Fibroblast of pulmonary artery (primary cell): Measurements from ENCODE around the gene GPT2.
A peak's percentile ranks its signal among the peaks of the same experiment; 100 is the strongest.

Experiments used
- DNase-seq: peaks from one replicate; pipeline ENCODE4 v3.0.0-alpha.2; 2010; ENCODE audit warnings: low read depth
- H3K4me3 ChIP-seq: replicated peaks from 2 replicates; pipeline ENCODE4 v1.5.1; 2011; ENCODE audit warnings: low read depth, mild to moderate bottlenecking, control low read depth, low read length, moderate library complexity
- CTCF ChIP-seq: IDR thresholded peaks from 2 replicates; pipeline ENCODE4 v1.5.1; 2011; ENCODE audit warnings: mild to moderate bottlenecking, control low read depth, low read length, inconsistent platforms; ENCODE audit errors: missing control alignments

Gene GPT2

DNA sequence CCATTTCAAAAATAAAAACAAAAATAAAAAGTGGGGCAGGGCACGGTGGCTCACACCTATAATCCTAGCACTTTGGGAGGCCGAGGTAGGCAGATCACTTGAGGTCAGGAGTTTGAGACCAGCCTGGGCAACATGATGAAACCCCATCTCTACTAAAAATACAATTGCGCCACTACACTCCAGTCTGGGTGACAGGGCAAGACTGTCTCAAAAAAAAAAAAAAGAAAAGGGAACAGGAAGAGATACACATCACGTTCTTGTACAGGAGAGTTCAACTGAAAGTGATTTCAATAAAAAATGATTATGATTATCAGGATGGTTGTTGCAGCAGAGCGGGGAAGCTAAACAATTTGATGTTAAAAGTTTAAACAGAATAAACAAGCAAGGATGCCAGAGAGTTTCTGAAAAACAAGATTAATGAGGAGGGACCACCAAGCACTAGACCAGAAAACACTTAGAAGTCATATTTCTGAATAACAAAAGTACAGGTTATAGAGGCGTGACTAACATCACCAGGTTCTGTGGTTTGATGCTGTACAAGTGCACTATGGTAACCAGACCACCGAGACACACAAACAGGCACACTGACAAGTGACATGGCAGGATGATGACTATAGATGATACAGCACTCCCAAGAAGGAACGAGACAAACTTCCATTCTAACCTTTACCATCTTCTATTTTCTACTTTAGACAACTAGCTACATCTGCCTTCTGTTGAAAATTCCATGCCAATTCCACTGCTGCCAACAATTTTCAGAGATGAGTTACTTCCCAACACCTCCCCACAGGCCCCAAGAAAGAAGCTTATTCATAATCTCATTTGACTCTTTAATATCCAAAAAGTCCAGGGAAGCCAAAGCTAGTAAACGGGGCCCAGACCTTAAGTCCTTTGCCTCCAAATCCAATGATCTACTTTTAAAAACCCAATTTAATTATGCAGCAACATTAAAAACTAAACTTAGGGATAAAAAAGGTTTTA, 77.5 kb downstream of the GPT2 start:
- no peak overlapping the region for H3K4me3 ChIP-seq
- TF ChIP-seq CTCF: no peak
- DNase-seq: no peak

- TF ChIP-seq CTCF: no peak
- DNase-seq: no peak
Observed at GRCh38 chr16:46962629-46963028, 78.5 kb downstream of the GPT2 start.

GRCh38 chr16:46968063-46968435, 83.9 kb downstream of the GPT2 start:
- no peak for DNase-seq
- TF ChIP-seq CTCF: no peak
- H3K4me3 ChIP-seq: no peak overlapping the region

More at GRCh38 chr16:46962629-46963028, 78.5 kb downstream of the GPT2 start:
- H3K4me3 ChIP-seq: no peak overlapping the region

GRCh38 chr16:46970089-46970488, 85.9 kb downstream of the GPT2 start:
- H3K4me3 ChIP-seq: no peak overlapping the region
- TF ChIP-seq CTCF: no peak
- DNase-seq: no peak

DNA sequence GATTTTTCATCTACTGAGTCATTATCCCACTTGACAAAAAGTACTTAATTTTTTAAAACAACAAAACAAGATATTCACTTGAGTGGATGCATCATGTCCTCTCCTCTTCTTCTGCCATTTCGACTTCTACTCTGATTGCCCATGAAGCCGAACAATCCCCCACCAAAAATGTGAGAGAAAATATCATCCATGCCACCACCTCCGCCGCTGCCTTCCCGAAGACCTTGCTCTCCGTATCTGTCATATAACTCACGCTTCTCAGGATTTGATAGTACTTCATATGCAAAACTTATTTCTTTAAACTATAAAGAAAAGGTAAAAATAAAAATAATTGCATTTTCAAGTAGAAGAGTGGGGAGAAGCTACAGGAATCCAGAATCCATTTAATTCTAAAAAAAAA, 87.1 kb downstream of the GPT2 start:
- no peak overlapping the region for H3K4me3 ChIP-seq
- TF ChIP-seq CTCF: no peak
- DNase-seq: no peak

- DNase-seq: no peak
- peak overlapping the region; percentile 86 for H3K4me3 ChIP-seq
- TF ChIP-seq CTCF: no peak
Observed at GRCh38 chr16:46972429-46973206, 88.5 kb downstream of the GPT2 start.
